GM12865 (cell line): ENCODE measurements around the gene OR2G3.

Experiments
- DNase-seq: peaks from one replicate; pipeline ENCODE4 v3.0.0; 2010; ENCODE audit warnings: low read depth
- H3K4me3 ChIP-seq: 2 replicates; pipeline ENCODE4 v1.5.1; 2011; ENCODE audit warnings: mild to moderate bottlenecking, low read depth, low read length, control low read depth
- CTCF ChIP-seq: IDR thresholded peaks from 2 replicates; pipeline ENCODE4 v1.5.1; 2011; ENCODE audit warnings: low read length, control low read depth, low read depth, inconsistent platforms; ENCODE audit not compliant: insufficient read depth; ENCODE audit errors: missing control alignments

The OR2G3 gene

GRCh38 chr1:247639381-247639981 lies 34.1 kb downstream of the OR2G3 start:
- no peak for TF ChIP-seq CTCF
- DNase-seq: no peak
- no peak overlapping the region for H3K4me3 ChIP-seq

GRCh38 chr1:247642742-247643141 lies 37.4 kb downstream of the OR2G3 start:
- no peak overlapping the region for H3K4me3 ChIP-seq
- DNase-seq: no peak
- TF ChIP-seq CTCF: no peak

GRCh38 chr1:247646867-247647266 lies 41.5 kb downstream of the OR2G3 start:
- H3K4me3 ChIP-seq: no peak overlapping the region
- no peak for TF ChIP-seq CTCF
- DNase-seq: no peak

- no peak overlapping the region for H3K4me3 ChIP-seq
- no peak for DNase-seq
- no peak for TF ChIP-seq CTCF
Observed at GRCh38 chr1:247647864-247648263, 42.5 kb downstream of the OR2G3 start.

- DNase-seq: no peak
- no peak overlapping the region for H3K4me3 ChIP-seq
- no peak for TF ChIP-seq CTCF
Observed at GRCh38 chr1:247653040-247653439, 47.7 kb downstream of the OR2G3 start.
